Measurements from ENCODE around the gene ARHGAP25.
A peak's percentile ranks its signal among the peaks of the same experiment; 100 is the strongest.

The ARHGAP25 gene

GRCh38 chr2:68871159-68871764 lies 136.7 kb downstream of the ARHGAP25 start, which contains the start of gene BMP10:
TSS of gene BMP10 (minus strand) at chr2:68871397. CDS start at chr2:68871358, 39 bp downstream.
- H3K27ac ChIP-seq = peak within 1 kb of the TSS in 1 of 11 experiments; percentile 41; a peak in 2 of 22 replicates
- no peaks in the 10 kb centered on the region for H3K36me3 ChIP-seq
- H3K27me3 ChIP-seq = no peaks in the 10 kb centered on the region
- H4K20me1 ChIP-seq = no peaks in the 10 kb centered on the region
- H3K9ac ChIP-seq = no peak within 1 kb of the TSS
- peaks cover 0 to 15% (median 4%) of the 10 kb centered on the region in 10 experiments; a peak in 5 of 20 replicates for H3K4me1 ChIP-seq
- TF ChIP-seq Cebpa-rat (IDR thresholded peaks at IDR 0.05) = no peak
- H3K4me2 ChIP-seq = peak within 1 kb of the TSS in 1 of 11 experiments; percentile 19; a peak in 2 of 22 replicates
- peaks cover 0 to 6% (median 0%) of the 10 kb centered on the region in 11 experiments; a peak in 3 of 22 replicates for H3K9me3 ChIP-seq (replicated peaks in 1 of 11)
- H3K4me3 ChIP-seq = no peak within 1 kb of the TSS
